HepG2 (cell line): ENCODE data around the gene CORO7. TPM values are rescaled to one million over a fixed set of nuclear protein-coding genes. Genes with fewer than 3 reads are reported as not detected.

Experiments used
- CHD2 ChIP-seq: IDR thresholded peaks from 2 replicates; pipeline ENCODE4 v1.6.1; 2011; ENCODE audit warnings: low read depth, low read length, improper control_type of control experiment
- CREM ChIP-seq, 2 experiments: sonication (generic) in 1 of 2; formaldehyde crosslinking in 1 of 2; IDR thresholded peaks; 2 replicates each; pipeline versions ENCODE4 v1.4.0 to v1.6.1; 2016 to 2020; ENCODE audit warnings: antibody characterized with exemption in 1 of 2, mild to moderate bottlenecking in 1 of 2, missing genetic modification reagents in 1 of 2
- FIP1L1 ChIP-seq: fragments of 200-400 bp; formaldehyde crosslinking; IDR thresholded peaks from 2 replicates; pipeline ENCODE4 v1.6.1; 2018; ENCODE audit warnings: low read depth, mild to moderate bottlenecking, low read length, moderate library complexity, borderline replicate concordance; ENCODE audit not compliant: insufficient read depth
- FOXC1 ChIP-seq: sonication (generic); formaldehyde crosslinking; IDR thresholded peaks from 2 replicates; pipeline ENCODE4 v1.8.0; 2022; ENCODE audit warnings: mild to moderate bottlenecking, missing genetic modification reagents, borderline replicate concordance
- FOXK2 ChIP-seq: fragments of 450-650 bp; IDR thresholded peaks from 2 replicates; pipeline ENCODE4 v1.6.1; 2016
- FOXM1 ChIP-seq: sonication (generic); formaldehyde crosslinking; IDR thresholded peaks from 2 replicates; pipeline ENCODE4 v1.5.0; 2020; ENCODE audit warnings: missing genetic modification reagents
- KLF11 ChIP-seq: IDR thresholded peaks from 2 replicates; pipeline ENCODE4 v1.6.1; 2016; ENCODE audit warnings: missing compliant biosample characterization
- KLF13 ChIP-seq: sonication (generic); formaldehyde crosslinking; IDR thresholded peaks from 2 replicates; pipeline ENCODE4 v1.4.0; 2020; ENCODE audit warnings: mild to moderate bottlenecking, missing genetic modification reagents
- NR2F6 ChIP-seq, 2 experiments: IDR thresholded peaks; 2 replicates each; pipeline ENCODE4 v1.6.1; 2016; ENCODE audit warnings: antibody characterized with exemption in 1 of 2, mild to moderate bottlenecking in 1 of 2
- RARA ChIP-seq: IDR thresholded peaks from 2 replicates; pipeline ENCODE4 v1.6.1; 2016; ENCODE audit warnings: missing genetic modification reagents, missing compliant biosample characterization
- SALL2 ChIP-seq: sonication (generic); formaldehyde crosslinking; IDR thresholded peaks from 2 replicates; pipeline ENCODE4 v1.8.1; 2023; ENCODE audit warnings: mild to moderate bottlenecking, missing genetic modification reagents, inconsistent platforms
- THAP11 ChIP-seq: IDR thresholded peaks from 2 replicates; pipeline ENCODE4 v1.6.1; 2016; ENCODE audit warnings: missing biosample characterization, missing genetic modification reagents
- XBP1 ChIP-seq: sonication (generic); formaldehyde crosslinking; IDR thresholded peaks from 2 replicates; pipeline ENCODE4 v1.5.0; 2020; ENCODE audit warnings: missing genetic modification reagents
- ZNF383 ChIP-seq: sonication (generic); formaldehyde crosslinking; IDR thresholded peaks from 2 replicates; pipeline ENCODE4 v1.4.0; 2020; ENCODE audit warnings: missing genetic modification reagents, mild to moderate bottlenecking, borderline replicate concordance
- ZNF562 ChIP-seq: sonication (generic); formaldehyde crosslinking; IDR thresholded peaks from 2 replicates; pipeline ENCODE4 v1.8.0; 2022; ENCODE audit warnings: missing genetic modification reagents, borderline replicate concordance
- ZNF564 ChIP-seq: sonication (generic); formaldehyde crosslinking; IDR thresholded peaks from 2 replicates; pipeline ENCODE4 v1.8.1; 2023; ENCODE audit warnings: mild to moderate bottlenecking, missing genetic modification reagents
- ZNF761 ChIP-seq: sonication (generic); formaldehyde crosslinking; conservative IDR thresholded peaks from 2 replicates; pipeline ENCODE4 v1.4.0; 2020; ENCODE audit warnings: mild to moderate bottlenecking, missing genetic modification reagents
- polyA plus RNA-seq, 8 experiments: library from polyadenylated mRNA; depleted of rRNA in 3 of 8; stranded (reverse) in 7 of 8; unstranded in 1 of 8; fragments of >200 nt; fragmentation: Illumina TruSeq in 4 of 8; extraction: Trizol in 4 of 8; gene quantifications; 2 replicates each; pipeline versions ENCODE4 v1.2.1 to v1.2.3, GENCODE V29; 2011 to 2016; ENCODE audit warnings: low read depth in 4 of 8, missing spikeins in 1 of 8, mixed read lengths in 1 of 8; ENCODE audit not compliant: insufficient read depth in 1 of 8
- total RNA-seq, 5 experiments: library from RNA; depleted of rRNA; stranded (reverse); fragments of >200 nt; fragmentation: Illumina TruSeq; extraction: Trizol; gene quantifications; 2 replicates each; pipeline ENCODE4 v1.2.3, GENCODE V29; 2016; ENCODE audit warnings: low read depth in 1 of 5
- TF ChIP-seq, protein P1 (sequence below): sonication (generic); formaldehyde crosslinking; IDR thresholded peaks from 2 replicates; pipeline ENCODE4 v1.9.0; 2021; ENCODE audit warnings: missing genetic modification reagents, borderline replicate concordance
- TF ChIP-seq, protein P2 (sequence below): IDR thresholded peaks from 2 replicates; pipeline ENCODE4 v1.6.1; 2016; ENCODE audit warnings: mild to moderate bottlenecking
- TF ChIP-seq, protein P3 (sequence below): sonication (generic); formaldehyde crosslinking; IDR thresholded peaks from 2 replicates; pipeline ENCODE4 v1.9.0; 2021; ENCODE audit warnings: missing genetic modification reagents, borderline replicate concordance
- TF ChIP-seq, protein P4 (sequence below): sonication (generic); formaldehyde crosslinking; IDR thresholded peaks from 2 replicates; pipeline ENCODE4 v1.8.1; 2022; ENCODE audit warnings: low read depth, mild to moderate bottlenecking, missing genetic modification reagents

The CORO7 gene
- total and polyA plus RNA-seq, 2 of the 13 experiments (the other 11 are each of a cell fraction or from before 2014, with no cell fraction given): 9.9 to 14.3 TPM

DNA sequence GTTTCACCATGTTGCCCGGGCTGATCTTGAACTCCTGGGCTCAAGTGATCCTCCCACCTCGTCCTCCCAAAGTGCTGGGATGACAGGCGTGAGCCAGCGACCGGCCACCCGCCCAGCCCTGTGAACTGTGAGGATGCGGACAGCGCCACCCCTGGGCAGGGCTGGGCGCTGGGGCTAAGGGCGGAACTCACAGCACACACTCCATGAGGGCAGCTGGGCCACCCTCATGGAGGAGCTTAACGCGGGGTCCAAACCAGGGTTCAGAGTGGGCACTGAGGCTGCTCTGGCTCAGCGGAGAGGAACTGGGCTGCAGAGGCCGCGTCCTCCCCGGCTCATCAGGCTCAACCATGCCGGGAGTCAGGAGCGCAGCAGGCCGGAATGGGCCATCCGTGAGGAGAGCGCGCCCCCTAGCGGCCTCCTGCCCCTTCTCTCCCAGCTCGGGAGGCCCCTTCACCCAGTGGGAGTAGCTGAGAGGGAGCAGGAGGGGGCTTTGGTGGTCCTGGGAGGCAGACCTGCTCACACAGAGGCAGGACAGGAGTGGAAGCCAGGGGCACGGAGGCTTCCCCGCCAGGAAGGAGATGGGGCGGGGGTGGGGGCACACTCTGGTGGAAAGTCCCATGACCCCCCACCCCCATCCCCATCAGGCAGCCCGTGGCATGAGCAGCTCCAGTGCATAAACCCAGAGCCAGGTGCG, 13.8 kb downstream of the CORO7 start (continued):
- no peak for TF ChIP-seq CREM (IDR thresholded peaks at IDR 0.05)
- no peak for TF ChIP-seq CREM (CRISPR knock-in tag; IDR thresholded peaks at IDR 0.05)
- TF ChIP-seq THAP11 (CRISPR knock-in tag): no peak
- TF ChIP-seq, protein P1, sequence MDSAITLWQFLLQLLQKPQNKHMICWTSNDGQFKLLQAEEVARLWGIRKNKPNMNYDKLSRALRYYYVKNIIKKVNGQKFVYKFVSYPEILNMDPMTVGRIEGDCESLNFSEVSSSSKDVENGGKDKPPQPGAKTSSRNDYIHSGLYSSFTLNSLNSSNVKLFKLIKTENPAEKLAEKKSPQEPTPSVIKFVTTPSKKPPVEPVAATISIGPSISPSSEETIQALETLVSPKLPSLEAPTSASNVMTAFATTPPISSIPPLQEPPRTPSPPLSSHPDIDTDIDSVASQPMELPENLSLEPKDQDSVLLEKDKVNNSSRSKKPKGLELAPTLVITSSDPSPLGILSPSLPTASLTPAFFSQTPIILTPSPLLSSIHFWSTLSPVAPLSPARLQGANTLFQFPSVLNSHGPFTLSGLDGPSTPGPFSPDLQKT (CRISPR knock-in tag): no peak
- TF ChIP-seq FOXK2: no peak
- TF ChIP-seq, protein P2, sequence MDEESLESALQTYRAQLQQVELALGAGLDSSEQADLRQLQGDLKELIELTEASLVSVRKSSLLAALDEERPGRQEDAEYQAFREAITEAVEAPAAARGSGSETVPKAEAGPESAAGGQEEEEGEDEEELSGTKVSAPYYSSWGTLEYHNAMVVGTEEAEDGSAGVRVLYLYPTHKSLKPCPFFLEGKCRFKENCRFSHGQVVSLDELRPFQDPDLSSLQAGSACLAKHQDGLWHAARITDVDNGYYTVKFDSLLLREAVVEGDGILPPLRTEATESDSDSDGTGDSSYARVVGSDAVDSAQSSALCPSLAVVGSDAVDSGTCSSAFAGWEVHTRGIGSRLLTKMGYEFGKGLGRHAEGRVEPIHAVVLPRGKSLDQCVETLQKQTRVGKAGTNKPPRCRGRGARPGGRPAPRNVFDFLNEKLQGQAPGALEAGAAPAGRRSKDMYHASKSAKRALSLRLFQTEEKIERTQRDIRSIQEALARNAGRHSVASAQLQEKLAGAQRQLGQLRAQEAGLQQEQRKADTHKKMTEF: peak; percentile 70; the same call in 1 of the 2 replicates
- TF ChIP-seq NR2F6 (IDR thresholded peaks at IDR 0.05): no peak
- no peak for TF ChIP-seq NR2F6 (CRISPR knock-in tag; IDR thresholded peaks at IDR 0.05)
- TF ChIP-seq SALL2: 0 out of 2 replicates have a peak, but pooled peaks have one; percentile 67
- TF ChIP-seq ZNF383 (CRISPR knock-in tag): no peak
- TF ChIP-seq, protein P3, sequence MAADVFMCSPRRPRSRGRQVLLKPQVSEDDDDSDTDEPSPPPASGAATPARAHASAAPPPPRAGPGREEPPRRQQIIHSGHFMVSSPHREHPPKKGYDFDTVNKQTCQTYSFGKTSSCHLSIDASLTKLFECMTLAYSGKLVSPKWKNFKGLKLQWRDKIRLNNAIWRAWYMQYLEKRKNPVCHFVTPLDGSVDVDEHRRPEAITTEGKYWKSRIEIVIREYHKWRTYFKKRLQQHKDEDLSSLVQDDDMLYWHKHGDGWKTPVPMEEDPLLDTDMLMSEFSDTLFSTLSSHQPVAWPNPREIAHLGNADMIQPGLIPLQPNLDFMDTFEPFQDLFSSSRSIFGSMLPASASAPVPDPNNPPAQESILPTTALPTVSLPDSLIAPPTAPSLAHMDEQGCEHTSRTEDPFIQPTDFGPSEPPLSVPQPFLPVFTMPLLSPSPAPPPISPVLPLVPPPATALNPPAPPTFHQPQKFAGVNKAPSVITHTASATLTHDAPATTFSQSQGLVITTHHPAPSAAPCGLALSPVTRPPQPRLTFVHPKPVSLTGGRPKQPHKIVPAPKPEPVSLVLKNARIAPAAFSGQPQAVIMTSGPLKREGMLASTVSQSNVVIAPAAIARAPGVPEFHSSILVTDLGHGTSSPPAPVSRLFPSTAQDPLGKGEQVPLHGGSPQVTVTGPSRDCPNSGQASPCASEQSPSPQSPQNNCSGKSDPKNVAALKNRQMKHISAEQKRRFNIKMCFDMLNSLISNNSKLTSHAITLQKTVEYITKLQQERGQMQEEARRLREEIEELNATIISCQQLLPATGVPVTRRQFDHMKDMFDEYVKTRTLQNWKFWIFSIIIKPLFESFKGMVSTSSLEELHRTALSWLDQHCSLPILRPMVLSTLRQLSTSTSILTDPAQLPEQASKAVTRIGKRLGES: no peak
- no peak for TF ChIP-seq KLF13 (CRISPR knock-in tag)
- TF ChIP-seq CHD2: no peak
- no peak for TF ChIP-seq RARA (CRISPR knock-in tag)
- TF ChIP-seq FOXC1 (CRISPR knock-in tag): no peak; the same call in 1 of the 2 replicates
- TF ChIP-seq FOXM1 (CRISPR knock-in tag): no peak
- 0 out of 2 replicates have a peak, but pooled peaks have one; percentile 51 for TF ChIP-seq ZNF761 (CRISPR knock-in tag)
- no peak for TF ChIP-seq ZNF564 (CRISPR knock-in tag)
- no peak for TF ChIP-seq KLF11 (CRISPR knock-in tag)
- TF ChIP-seq ZNF562 (CRISPR knock-in tag): no peak
- TF ChIP-seq FIP1L1: no peak
- no peak for TF ChIP-seq XBP1
- TF ChIP-seq, protein P4, sequence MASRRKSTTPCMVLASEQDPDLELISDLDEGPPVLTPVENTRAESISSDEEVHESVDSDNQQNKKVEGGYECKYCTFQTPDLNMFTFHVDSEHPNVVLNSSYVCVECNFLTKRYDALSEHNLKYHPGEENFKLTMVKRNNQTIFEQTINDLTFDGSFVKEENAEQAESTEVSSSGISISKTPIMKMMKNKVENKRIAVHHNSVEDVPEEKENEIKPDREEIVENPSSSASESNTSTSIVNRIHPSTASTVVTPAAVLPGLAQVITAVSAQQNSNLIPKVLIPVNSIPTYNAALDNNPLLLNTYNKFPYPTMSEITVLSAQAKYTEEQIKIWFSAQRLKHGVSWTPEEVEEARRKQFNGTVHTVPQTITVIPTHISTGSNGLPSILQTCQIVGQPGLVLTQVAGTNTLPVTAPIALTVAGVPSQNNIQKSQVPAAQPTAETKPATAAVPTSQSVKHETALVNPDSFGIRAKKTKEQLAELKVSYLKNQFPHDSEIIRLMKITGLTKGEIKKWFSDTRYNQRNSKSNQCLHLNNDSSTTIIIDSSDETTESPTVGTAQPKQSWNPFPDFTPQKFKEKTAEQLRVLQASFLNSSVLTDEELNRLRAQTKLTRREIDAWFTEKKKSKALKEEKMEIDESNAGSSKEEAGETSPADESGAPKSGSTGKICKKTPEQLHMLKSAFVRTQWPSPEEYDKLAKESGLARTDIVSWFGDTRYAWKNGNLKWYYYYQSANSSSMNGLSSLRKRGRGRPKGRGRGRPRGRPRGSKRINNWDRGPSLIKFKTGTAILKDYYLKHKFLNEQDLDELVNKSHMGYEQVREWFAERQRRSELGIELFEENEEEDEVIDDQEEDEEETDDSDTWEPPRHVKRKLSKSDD (CRISPR knock-in tag): no peak
